GM23338 (cell line): ENCODE measurements around the gene IL17RB.

Experiments
- CREB1 ChIP-seq: fragments of 250-450 bp; sonication (Bioruptor Pico); IDR thresholded peaks from 2 replicates; pipeline ENCODE4 v1.5.0; 2020; ENCODE audit warnings: low read depth, mild to moderate bottlenecking, moderate library complexity
- EZH2 ChIP-seq: fragments of 200-600 bp; sonication (generic); IDR thresholded peaks from one replicate; pipeline ENCODE4 v1.8.0; 2017; ENCODE audit warnings: antibody characterized with exemption, mild to moderate bottlenecking, low read depth; ENCODE audit not compliant: unreplicated experiment
- EZH2phosphoT487 ChIP-seq: fragments of 200-600 bp; sonication (generic); IDR thresholded peaks from one replicate; pipeline ENCODE4 v1.8.1; 2018; ENCODE audit warnings: antibody characterized with exemption; ENCODE audit not compliant: unreplicated experiment
- JUNB ChIP-seq: IDR thresholded peaks from one replicate; pipeline ENCODE4 v1.6.1; 2016; ENCODE audit warnings: antibody characterized with exemption; ENCODE audit not compliant: unreplicated experiment
- NANOG ChIP-seq: IDR thresholded peaks from 2 replicates; pipeline ENCODE4 v1.6.1; 2016; ENCODE audit warnings: antibody characterized with exemption, borderline replicate concordance
- POLR2AphosphoS5 ChIP-seq: IDR thresholded peaks from 2 replicates; pipeline ENCODE4 v1.6.1; 2016; ENCODE audit warnings: antibody characterized with exemption, low read depth
- STAT1 ChIP-seq: IDR thresholded peaks from one replicate; pipeline ENCODE4 v1.6.1; 2016; ENCODE audit warnings: antibody characterized with exemption; ENCODE audit not compliant: unreplicated experiment
- ZNF114 ChIP-seq: fragments of 250-450 bp; sonication (Bioruptor Pico); IDR thresholded peaks from 2 replicates; pipeline ENCODE4 v1.5.0; 2020; ENCODE audit warnings: mild to moderate bottlenecking, moderate library complexity
- ZNF331 ChIP-seq: fragments of 250-450 bp; sonication (Bioruptor Pico); IDR thresholded peaks from 2 replicates; pipeline ENCODE4 v1.5.0; 2020; ENCODE audit warnings: low read depth, mild to moderate bottlenecking, moderate library complexity
- TF ChIP-seq, protein P1 (sequence below), 2 experiments: fragments of 200-600 bp in 1 of 2; sonication (generic) in 1 of 2; conservative IDR thresholded peaks; 2 replicates each; pipeline versions ENCODE4 v1.5.1 to v1.6.1; 2016 to 2017; ENCODE audit warnings: antibody characterized with exemption in 2 of 2, low read depth in 2 of 2, mild to moderate bottlenecking in 2 of 2, moderate library complexity in 1 of 2
- TF ChIP-seq, protein P2 (sequence below): IDR thresholded peaks from one replicate; pipeline ENCODE4 v1.6.1; 2018; ENCODE audit warnings: antibody characterized with exemption; ENCODE audit not compliant: unreplicated experiment
- TF ChIP-seq, protein P3 (sequence below): fragments of 250-450 bp; sonication (Bioruptor Pico); IDR thresholded peaks from 2 replicates; pipeline ENCODE4 v1.5.0; 2020; ENCODE audit warnings: mild to moderate bottlenecking, moderate library complexity
- TF ChIP-seq, protein P4 (sequence below): IDR thresholded peaks from 2 replicates; pipeline ENCODE4 v1.6.1; 2016; ENCODE audit warnings: antibody characterized with exemption

DNA sequence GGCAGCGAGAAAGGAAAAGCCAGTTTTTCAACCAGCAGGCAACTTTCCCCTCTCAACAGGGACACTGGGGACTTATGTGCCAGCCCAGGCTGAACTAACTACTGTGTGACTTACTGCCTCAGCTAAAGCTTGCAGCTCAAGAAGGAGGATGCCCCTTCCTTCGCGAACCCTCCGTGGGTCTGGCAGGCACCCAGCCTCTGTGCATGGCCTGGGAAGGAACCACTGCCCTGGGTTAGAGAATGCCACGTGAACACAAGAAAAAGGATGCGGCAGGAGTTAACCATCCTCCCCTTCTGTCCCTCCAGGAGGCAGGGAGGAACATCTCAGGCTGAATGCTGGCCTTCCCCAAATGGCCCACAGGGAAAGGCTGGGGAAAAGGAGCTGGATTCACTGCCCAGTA is 29.2 kb upstream of the IL17RB start:
- TF ChIP-seq, protein P1, sequence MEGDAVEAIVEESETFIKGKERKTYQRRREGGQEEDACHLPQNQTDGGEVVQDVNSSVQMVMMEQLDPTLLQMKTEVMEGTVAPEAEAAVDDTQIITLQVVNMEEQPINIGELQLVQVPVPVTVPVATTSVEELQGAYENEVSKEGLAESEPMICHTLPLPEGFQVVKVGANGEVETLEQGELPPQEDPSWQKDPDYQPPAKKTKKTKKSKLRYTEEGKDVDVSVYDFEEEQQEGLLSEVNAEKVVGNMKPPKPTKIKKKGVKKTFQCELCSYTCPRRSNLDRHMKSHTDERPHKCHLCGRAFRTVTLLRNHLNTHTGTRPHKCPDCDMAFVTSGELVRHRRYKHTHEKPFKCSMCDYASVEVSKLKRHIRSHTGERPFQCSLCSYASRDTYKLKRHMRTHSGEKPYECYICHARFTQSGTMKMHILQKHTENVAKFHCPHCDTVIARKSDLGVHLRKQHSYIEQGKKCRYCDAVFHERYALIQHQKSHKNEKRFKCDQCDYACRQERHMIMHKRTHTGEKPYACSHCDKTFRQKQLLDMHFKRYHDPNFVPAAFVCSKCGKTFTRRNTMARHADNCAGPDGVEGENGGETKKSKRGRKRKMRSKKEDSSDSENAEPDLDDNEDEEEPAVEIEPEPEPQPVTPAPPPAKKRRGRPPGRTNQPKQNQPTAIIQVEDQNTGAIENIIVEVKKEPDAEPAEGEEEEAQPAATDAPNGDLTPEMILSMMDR (conservative IDR thresholded peaks at IDR 0.05; ENCODE audit: low read depth in 2 of 2) = no peak
- no peak for TF ChIP-seq ZNF331 (CRISPR knock-in tag)
- TF ChIP-seq, protein P2, sequence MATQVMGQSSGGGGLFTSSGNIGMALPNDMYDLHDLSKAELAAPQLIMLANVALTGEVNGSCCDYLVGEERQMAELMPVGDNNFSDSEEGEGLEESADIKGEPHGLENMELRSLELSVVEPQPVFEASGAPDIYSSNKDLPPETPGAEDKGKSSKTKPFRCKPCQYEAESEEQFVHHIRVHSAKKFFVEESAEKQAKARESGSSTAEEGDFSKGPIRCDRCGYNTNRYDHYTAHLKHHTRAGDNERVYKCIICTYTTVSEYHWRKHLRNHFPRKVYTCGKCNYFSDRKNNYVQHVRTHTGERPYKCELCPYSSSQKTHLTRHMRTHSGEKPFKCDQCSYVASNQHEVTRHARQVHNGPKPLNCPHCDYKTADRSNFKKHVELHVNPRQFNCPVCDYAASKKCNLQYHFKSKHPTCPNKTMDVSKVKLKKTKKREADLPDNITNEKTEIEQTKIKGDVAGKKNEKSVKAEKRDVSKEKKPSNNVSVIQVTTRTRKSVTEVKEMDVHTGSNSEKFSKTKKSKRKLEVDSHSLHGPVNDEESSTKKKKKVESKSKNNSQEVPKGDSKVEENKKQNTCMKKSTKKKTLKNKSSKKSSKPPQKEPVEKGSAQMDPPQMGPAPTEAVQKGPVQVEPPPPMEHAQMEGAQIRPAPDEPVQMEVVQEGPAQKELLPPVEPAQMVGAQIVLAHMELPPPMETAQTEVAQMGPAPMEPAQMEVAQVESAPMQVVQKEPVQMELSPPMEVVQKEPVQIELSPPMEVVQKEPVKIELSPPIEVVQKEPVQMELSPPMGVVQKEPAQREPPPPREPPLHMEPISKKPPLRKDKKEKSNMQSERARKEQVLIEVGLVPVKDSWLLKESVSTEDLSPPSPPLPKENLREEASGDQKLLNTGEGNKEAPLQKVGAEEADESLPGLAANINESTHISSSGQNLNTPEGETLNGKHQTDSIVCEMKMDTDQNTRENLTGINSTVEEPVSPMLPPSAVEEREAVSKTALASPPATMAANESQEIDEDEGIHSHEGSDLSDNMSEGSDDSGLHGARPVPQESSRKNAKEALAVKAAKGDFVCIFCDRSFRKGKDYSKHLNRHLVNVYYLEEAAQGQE = no peak
- no peak for TF ChIP-seq EZH2phosphoT487
- no peak for TF ChIP-seq EZH2
- no peak for TF ChIP-seq POLR2AphosphoS5
- TF ChIP-seq JUNB = no peak
- TF ChIP-seq CREB1 = no peak
- TF ChIP-seq ZNF114 (CRISPR knock-in tag) = no peak
- TF ChIP-seq STAT1 = no peak
- TF ChIP-seq, protein P3, sequence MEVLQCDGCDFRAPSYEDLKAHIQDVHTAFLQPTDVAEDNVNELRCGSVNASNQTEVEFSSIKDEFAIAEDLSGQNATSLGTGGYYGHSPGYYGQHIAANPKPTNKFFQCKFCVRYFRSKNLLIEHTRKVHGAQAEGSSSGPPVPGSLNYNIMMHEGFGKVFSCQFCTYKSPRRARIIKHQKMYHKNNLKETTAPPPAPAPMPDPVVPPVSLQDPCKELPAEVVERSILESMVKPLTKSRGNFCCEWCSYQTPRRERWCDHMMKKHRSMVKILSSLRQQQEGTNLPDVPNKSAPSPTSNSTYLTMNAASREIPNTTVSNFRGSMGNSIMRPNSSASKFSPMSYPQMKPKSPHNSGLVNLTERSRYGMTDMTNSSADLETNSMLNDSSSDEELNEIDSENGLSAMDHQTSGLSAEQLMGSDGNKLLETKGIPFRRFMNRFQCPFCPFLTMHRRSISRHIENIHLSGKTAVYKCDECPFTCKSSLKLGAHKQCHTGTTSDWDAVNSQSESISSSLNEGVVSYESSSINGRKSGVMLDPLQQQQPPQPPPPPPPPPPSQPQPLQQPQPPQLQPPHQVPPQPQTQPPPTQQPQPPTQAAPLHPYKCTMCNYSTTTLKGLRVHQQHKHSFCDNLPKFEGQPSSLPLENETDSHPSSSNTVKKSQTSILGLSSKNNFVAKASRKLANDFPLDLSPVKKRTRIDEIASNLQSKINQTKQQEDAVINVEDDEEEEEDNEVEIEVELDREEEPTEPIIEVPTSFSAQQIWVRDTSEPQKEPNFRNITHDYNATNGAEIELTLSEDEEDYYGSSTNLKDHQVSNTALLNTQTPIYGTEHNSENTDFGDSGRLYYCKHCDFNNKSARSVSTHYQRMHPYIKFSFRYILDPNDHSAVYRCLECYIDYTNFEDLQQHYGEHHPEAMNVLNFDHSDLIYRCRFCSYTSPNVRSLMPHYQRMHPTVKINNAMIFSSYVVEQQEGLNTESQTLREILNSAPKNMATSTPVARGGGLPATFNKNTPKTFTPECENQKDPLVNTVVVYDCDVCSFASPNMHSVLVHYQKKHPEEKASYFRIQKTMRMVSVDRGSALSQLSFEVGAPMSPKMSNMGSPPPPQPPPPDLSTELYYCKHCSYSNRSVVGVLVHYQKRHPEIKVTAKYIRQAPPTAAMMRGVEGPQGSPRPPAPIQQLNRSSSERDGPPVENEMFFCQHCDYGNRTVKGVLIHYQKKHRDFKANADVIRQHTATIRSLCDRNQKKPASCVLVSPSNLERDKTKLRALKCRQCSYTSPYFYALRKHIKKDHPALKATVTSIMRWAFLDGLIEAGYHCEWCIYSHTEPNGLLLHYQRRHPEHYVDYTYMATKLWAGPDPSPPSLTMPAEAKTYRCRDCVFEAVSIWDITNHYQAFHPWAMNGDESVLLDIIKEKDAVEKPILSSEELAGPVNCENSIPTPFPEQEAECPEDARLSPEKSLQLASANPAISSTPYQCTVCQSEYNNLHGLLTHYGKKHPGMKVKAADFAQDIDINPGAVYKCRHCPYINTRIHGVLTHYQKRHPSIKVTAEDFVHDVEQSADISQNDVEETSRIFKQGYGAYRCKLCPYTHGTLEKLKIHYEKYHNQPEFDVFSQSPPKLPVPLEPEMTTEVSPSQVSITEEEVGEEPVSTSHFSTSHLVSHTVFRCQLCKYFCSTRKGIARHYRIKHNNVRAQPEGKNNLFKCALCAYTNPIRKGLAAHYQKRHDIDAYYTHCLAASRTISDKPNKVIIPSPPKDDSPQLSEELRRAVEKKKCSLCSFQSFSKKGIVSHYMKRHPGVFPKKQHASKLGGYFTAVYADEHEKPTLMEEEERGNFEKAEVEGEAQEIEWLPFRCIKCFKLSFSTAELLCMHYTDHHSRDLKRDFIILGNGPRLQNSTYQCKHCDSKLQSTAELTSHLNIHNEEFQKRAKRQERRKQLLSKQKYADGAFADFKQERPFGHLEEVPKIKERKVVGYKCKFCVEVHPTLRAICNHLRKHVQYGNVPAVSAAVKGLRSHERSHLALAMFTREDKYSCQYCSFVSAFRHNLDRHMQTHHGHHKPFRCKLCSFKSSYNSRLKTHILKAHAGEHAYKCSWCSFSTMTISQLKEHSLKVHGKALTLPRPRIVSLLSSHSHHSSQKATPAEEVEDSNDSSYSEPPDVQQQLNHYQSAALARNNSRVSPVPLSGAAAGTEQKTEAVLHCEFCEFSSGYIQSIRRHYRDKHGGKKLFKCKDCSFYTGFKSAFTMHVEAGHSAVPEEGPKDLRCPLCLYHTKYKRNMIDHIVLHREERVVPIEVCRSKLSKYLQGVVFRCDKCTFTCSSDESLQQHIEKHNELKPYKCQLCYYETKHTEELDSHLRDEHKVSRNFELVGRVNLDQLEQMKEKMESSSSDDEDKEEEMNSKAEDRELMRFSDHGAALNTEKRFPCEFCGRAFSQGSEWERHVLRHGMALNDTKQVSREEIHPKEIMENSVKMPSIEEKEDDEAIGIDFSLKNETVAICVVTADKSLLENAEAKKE = no peak
- TF ChIP-seq, protein P4, sequence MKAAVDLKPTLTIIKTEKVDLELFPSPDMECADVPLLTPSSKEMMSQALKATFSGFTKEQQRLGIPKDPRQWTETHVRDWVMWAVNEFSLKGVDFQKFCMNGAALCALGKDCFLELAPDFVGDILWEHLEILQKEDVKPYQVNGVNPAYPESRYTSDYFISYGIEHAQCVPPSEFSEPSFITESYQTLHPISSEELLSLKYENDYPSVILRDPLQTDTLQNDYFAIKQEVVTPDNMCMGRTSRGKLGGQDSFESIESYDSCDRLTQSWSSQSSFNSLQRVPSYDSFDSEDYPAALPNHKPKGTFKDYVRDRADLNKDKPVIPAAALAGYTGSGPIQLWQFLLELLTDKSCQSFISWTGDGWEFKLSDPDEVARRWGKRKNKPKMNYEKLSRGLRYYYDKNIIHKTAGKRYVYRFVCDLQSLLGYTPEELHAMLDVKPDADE = no peak
- no peak for TF ChIP-seq NANOG
